OCI-LY3 (cell line): ENCODE data around the gene UGT1A9.

Source experiments
- CTCF ChIP-seq: fragments of 200-600, 300-600 bp; sonication (generic); IDR thresholded peaks from 2 replicates; pipeline ENCODE4 v1.5.1; 2014; ENCODE audit warnings: antibody characterized with exemption, low read length, low read depth
- EZH2phosphoT487 ChIP-seq: fragments of 200-600 bp; shearing (Covaris generic); IDR thresholded peaks from 2 replicates; pipeline ENCODE4 v1.6.1; 2018; ENCODE audit warnings: antibody characterized with exemption, mixed run types, low read depth

DNA sequence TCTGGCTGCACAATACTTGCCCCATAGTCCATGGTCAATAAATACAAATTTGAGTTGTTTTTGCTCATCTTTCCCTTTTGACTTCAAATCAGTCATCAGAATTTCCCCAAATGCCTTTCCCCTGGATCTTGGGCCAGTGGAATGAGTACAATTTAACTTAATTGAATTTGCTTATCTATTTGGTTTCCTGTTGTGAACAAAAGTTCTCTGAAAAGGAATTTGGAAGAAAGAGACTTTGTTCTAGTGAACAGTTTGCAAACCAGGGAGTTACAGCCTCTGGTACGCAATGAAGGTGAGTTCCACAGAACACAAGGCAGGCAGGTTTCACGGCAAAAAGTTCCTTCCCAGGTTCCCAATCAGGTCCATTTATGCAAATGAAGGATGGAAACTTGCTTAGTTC is 87.2 kb downstream of the UGT1A9 start:
- TF ChIP-seq CTCF (no peak), EZH2phosphoT487 (no peak)
